Stimulated activated CD4-positive, alpha-beta T cell treated with anti-CD3 and anti-CD28 coated beads, Interleukin-15, amount 100 ng/mL, for 24 hours (primary cell): ENCODE results near the gene TOGARAM2.
"Not testable (repeated sequence)": the region's sequence is repeated elsewhere in the genome, so short reads cannot be mapped to it uniquely, and the experiment has no call there.

Source experiments
- DNase-seq: peaks from one replicate; pipeline ENCODE4 v3.0.0-alpha.2; 2020

Gene TOGARAM2

GRCh38 chr2:28977176-28977875 lies 3.8 kb upstream of the TOGARAM2 start:
- DNase-seq, result no peak

- not testable (repeated sequence) for DNase-seq
These were observed 3.1 kb upstream of the TOGARAM2 start for GRCh38 chr2:28978001-28978400.

GRCh38 chr2:28978606-28979005 lies 2.5 kb upstream of the TOGARAM2 start:
- no peak for DNase-seq

DNA sequence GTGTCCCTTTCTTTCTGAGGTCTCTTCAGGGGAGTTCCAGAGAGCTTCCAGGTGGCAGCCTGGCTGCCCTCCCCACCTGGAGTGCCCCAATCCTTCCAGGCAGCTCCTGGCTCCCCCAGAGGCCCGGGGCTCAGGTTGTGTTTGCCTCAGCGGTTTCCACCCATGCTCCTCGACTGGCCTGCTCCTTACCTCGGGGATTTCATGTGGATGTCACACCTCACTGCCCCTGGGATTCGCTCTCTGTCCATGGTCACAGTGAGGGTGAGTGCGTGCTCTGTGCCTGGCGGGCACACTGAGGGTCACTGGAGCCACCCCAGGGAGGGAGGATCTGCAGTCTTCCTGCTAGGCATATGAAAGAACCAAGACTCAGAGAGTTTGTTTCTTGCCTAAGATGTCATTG lies 2.1 kb upstream of the TOGARAM2 start:
- DNase-seq, result no peak

GRCh38 chr2:28979576-28980366 lies 1.3 kb upstream of the TOGARAM2 start:
- DNase-seq, result no peak

- no peak for DNase-seq
These were observed 606 bp upstream of the TOGARAM2 start for GRCh38 chr2:28980368-28981015.

DNA sequence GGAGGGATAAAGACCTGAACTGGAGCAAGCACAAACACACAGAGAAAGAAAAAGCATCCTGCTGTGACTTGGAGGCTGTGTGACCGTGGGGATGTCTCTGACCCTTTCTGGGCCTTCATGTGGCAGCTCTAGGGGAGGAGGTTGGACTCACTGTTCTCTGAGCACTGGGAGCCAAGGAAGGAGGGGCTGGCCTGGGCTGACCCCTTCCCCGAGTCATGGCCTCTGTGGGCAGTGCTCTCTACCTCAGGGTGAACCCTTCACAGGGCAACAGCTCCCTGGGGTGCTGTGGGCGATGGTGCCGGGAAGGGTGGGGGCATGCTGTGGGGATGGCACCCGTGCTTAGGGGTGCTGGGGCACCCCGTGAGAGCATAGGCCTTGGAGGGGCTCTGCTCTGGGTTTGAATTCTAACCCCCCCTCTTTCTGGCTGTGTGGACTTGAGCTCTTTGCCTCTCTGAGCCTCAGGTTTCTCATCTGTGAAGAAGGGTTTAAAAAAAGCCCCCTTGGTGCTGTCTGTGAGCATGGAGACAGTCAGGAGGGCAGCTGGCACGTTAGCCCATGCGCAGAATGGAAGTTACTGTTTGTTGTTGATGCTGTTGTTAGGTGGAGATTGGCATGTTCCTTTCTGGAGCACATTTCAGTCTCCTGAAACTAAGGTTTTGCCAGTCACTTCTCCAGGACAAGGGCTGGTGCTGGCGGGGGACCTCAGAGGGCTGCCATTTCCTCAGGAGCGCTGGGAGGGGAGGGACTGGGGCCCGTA lies 700 bp downstream of the TOGARAM2 start:
- DNase-seq, result no peak

GRCh38 chr2:28982381-28982950 lies 1.4 kb downstream of the TOGARAM2 start:
- DNase-seq, result no peak

DNA sequence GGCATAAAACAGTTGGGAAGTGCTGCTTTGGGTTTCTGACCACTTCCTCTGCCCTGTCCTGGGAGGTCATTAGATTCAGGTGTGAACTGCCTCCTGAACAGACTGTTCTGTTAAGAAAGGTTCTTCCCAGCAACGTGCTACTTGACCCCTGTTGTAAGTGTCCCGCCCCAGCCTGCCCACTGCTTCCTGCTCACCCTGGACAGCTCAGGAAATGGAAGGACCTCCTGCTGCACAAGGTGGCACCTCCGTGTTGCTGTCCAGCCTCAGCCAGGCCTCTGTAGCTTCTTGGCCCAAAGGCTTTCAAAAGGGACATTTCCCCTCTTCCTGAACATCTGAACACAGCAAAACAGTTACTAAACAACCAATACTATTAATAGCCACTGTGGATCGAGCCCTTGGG lies 5.3 kb downstream of the TOGARAM2 start:
- no peak for DNase-seq

DNA sequence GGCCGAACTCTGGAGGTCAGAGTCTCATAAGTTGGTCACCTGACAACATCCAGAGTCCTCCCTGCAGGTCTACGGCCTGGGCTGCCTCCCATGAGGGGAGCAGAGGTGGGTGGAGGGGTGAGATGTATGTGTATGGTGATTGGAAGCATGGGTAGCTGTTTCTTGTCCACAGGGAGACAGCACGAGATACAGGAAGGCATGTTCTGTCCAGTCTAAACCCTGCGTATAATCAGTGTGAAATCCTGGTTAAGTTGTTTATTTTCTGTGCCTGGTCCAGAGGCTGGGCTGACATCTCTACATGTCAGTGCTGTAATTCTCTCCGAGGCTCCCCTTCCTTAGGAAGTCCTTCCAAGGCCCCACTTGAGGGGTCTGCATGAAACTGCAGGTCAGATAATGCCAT lies 8.9 kb downstream of the TOGARAM2 start:
- DNase-seq, result no peak

DNA sequence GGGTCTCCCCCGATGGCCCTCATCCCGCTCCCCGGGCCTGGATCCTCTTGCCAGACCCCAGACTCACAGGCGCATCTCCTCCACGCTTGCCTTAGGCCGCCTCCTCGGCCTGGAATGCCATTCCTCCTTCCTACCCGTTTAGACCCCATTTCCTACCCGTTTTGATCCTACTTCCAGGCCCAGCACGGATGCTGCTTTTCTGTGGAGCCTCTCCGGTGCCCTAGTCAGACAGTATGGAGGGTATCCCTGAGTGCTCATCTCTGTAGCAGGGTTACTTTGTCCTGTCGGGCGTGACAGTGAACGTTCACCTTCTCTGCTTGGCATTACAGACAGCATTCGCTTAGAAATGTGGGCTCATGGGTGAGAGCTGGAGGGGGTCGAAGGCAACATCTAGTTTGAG lies 9.3 kb downstream of the TOGARAM2 start:
- DNase-seq, result no peak

DNA sequence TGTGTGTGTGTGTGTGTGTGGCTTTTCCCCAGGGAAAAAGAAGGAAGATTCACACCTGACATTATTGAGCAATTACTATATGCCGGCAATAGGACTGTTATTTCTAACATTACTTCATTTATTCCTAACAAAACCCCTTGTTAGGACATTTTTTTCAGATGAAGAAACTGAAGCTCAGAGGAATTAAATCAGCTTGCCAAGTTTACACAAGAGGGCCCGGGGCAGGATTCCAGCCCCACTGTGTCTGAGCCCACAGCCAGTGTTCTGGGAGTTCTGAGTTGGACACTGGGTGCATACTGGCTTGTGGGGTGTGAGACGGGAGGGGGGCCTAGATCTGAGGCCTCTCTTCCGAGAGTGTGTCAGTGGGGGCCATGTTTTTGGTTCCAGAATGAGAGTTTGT lies 9.9 kb downstream of the TOGARAM2 start:
- DNase-seq, result no peak

DNA sequence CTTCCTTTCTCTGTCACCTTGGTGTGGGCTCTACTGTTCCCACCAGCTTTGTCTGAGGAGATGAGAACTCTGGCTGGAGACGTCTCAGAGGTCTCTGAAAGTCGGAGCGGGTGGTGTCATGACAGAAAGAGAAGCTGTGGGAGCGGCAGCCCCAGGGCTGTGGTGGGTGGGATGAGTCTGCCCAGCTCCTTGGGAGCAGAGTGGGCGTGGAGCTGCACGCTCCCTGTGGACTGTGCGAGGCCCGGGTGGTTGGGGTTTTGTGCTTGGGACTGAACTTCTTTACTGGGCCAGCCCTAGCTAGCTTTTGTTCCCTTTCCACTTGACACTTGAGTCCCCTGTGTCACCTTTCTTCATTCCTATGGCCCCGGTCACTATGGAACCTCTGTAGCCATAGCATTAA lies 10.4 kb downstream of the TOGARAM2 start:
- no peak for DNase-seq

- DNase-seq, result no peak
These were observed 12.3 kb downstream of the TOGARAM2 start for GRCh38 chr2:28993206-28993960.

GRCh38 chr2:28994074-28994473 lies 13.0 kb downstream of the TOGARAM2 start:
- no peak for DNase-seq

DNA sequence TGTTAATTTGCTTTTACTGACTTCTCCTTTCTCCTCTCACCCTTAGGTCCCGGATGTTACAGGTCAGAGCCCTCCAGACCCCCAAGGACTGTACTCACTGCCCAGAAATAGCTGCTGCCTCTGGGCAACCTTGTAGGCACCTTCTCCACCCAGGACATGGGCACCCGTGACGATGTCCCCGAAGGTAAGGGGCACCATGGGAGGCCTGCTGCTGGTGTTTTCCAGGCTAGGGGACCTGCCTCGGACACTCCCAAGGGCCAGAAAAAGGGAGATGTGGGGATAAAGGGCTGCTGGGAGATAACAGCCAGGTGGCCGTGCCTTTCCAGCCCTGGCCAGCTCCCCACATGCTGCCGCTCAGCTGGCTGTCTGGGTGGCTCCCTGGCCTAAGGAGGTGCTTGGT lies 13.6 kb downstream of the TOGARAM2 start:
- DNase-seq, result no peak

GRCh38 chr2:28995765-28996750 lies 15.0 kb downstream of the TOGARAM2 start:
- no peak for DNase-seq

- no peak for DNase-seq
These were observed 16.2 kb downstream of the TOGARAM2 start for GRCh38 chr2:28997237-28997846.

DNA sequence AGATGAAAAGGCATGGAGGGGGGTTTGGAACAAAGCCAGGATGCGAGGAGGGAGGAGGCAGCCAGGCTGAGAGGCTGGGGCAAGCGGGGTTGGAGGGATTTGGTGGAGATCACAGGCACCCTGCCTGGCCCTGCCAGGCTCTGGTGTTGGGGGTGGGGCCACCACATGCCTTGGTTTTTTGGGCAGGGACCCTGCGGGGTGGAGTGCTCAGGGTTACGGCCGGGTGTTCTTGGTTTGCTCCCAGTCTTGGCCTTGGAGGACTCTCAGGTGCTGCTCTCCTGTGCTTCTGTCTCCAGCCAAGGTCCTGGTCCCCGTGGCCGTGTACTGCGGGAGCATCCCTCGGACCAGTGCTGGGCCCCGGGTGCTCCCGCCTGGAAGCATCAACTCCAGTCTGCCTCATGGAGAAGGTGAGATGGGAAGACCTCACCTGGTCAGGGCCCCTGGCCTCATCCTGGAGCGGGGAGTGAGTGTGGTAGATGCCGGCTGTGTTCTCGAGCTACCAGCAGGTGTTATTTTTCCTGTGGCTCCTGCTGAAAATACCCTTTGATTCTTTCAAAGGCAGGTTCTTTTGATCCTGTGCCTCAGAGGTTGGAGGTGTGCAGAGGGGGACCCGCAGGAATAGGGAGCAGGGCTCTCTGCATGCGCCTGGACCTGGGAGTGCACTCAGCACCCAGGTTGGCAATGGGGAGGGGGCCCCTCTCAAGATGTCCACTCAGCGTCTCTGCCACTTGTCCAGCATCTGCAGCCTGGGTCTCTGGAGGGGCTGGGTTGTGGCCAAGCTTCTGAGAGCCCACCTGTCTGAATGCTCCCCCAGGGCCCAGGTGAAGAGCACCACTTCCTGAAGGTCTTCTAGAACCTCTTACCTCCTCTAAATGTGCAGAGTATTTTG lies 17.0 kb downstream of the TOGARAM2 start:
- DNase-seq, result no peak
